HG02623 (cell line): ENCODE results near the gene RB1.
"Not testable (repeated sequence)": the region's sequence is repeated elsewhere in the genome, so short reads cannot be mapped to it uniquely, and the experiment has no call there.

ENCODE experiments used
- ATAC-seq: cut with Tn5 transposase; IDR thresholded peaks from one replicate; pipeline ENCODE4 v1.9.1; 2021; ENCODE audit warnings: moderate library complexity; ENCODE audit not compliant: unreplicated experiment

Gene RB1

DNA sequence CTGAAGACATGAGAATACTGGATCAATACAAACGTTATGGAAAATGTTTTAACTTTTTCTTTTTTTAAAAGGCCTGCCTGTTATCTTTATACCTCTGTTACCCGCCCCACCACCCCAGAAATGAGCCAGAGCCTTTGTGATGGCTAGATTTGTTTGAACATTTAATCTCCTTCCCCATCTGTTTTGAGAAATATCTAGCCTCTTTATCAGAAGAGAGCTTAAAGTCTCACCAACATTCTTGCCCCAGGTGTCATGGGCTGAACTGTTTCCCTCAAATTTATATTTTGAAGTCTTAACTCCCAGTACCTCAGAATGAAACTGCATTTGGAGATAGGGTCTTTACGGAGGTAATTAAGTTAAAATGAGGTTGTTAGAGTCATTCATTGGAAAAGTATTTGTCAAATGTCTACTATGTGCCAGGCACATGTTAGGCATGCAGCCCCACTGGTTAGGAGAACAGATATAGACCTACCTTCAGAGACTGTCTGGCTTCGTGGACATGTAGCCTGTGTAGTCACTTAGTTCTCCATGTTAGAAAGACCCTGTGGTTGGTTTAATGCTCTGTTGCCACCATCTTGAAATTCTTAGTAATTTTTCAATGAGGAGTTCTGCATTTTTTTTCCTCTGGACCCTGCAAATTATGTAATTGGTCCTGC, 6.3 kb upstream of the RB1 start:
- ATAC-seq: no peak

DNA sequence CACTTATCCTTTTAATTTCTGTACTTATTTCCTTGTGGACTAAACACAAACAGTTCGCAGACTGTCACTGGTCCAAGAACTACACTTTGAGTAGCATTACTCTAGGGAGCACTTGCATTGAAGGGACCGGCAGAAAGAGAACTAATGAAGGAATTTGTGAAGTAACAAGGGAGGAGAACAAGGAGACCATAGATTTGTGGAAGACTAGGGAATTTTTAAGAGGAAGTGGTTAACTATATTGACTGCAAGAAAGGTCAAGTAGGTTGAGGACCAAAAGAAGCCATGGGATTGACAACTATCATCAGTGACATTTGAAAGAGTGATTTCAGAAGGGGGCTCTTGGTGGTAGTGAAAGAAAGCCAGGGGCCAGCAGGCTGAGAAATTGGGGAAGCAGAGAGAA, 4.0 kb upstream of the RB1 start:
- no peak for ATAC-seq

GRCh38 chr13:48302871-48303358, 636 bp upstream of the RB1 start:
- ATAC-seq: no peak

- ATAC-seq: peak; percentile 59
Measured at GRCh38 chr13:48304143-48304876, 759 bp downstream of the RB1 start.

DNA sequence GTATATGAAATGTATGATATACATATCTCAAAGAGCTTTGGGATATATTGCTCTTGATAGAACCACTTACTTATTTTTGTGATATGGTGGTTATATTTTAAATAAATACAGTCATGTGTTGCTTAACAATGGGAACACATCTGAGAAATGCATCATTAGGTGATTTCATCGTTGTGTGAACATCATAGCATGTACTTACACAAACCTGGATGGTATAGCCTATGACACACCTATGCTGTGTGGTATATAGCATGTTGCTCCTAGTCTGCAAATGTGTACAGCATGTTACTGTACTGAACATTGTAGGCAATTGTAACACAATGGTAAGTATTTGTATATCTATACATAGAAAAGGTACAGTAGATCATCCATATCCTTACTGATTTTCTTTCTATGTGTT, 7.7 kb downstream of the RB1 start:
- ATAC-seq: no peak

- no peak for ATAC-seq
Measured at GRCh38 chr13:48315969-48316650, 12.6 kb downstream of the RB1 start.

- no peak for ATAC-seq
Measured at GRCh38 chr13:48316826-48317510, 13.4 kb downstream of the RB1 start.

DNA sequence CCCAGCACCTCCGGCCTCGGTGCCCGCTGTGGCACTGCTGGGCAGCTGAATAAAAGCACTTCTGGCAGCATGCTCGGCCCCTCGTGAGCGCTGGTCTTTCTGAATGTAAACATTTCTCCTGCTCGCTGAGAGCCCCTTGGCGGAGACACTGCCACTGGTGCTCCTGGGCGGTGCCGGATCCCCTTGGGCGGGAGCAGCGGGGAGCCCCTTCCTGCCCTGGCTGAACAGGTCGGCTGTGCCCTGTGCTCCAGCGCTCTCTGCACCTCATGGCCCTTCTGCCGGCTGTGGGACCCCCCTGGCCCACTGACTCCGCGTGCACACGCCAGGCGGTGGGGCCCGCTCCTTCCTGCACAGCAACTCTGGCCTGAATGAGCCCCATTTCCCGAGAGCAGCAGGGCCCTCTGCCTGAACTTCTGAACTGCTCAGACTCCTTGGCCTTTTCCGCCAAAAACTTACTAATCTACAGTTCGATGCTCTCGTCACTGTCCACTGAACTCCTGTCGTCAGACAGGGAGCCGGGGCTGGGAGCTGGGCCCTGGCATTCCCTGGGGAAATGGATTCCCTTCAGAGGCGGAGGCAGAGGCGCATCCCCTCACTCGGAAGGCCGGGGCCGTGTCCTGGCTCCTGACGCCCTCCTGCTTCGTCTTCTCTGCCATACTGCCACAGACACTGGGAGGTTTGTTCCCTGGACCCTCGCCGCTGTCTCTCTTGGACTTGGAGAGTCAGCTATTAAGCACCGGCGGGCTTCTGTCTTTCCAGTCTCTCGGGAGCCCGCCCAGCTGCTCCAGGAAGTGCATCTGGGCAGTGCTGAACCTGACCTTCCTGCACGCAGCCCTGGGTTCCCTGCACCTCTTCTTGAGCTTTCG, 14.2 kb downstream of the RB1 start:
- no peak for ATAC-seq

GRCh38 chr13:48318377-48318811, 14.8 kb downstream of the RB1 start:
- no peak for ATAC-seq

- ATAC-seq: no peak
Measured at GRCh38 chr13:48318821-48319511, 15.4 kb downstream of the RB1 start.

DNA sequence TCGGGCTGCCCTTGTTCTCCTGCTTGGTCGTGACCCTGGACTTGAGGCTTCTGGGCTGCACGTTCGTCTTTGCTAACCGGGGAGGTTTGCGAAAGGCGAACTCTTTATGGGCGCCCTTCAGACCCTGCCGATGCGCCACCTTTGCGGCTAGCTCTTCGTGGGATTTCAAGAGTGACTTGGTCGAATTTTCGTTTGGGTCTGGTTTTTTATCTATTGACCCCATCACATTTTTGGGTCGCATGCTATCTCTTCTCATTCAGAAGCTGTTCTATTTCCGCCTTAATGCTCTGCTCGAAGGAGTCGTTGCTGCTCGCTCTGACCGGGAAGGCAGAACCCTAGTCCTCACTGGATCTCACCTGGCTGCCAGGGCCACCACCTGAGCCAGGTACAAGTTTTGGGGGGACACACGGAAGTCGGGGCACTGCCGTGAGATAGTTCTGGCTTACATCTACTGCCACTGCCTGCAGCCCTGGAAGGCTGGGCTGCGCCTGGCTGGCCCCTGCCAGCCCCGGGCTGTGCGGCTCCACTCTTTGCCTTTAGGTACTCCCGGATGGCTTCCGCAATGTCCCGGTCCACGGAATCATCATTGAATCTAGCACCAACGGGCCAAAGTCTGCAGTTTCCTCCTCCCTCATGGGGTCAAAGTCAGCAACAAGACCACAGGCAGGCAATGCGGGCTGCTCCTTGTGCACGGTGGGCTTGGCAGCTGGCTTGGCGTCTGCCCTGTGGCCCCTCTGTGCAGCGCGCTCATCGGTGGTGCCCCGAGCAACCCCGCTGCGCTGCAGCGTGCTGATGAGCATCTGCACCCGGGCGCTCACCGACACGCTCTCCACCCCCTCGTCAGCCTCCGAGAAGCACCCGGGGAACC, 16.2 kb downstream of the RB1 start:
- no peak for ATAC-seq

- ATAC-seq: no peak
Measured at GRCh38 chr13:48320399-48320790, 16.8 kb downstream of the RB1 start.

DNA sequence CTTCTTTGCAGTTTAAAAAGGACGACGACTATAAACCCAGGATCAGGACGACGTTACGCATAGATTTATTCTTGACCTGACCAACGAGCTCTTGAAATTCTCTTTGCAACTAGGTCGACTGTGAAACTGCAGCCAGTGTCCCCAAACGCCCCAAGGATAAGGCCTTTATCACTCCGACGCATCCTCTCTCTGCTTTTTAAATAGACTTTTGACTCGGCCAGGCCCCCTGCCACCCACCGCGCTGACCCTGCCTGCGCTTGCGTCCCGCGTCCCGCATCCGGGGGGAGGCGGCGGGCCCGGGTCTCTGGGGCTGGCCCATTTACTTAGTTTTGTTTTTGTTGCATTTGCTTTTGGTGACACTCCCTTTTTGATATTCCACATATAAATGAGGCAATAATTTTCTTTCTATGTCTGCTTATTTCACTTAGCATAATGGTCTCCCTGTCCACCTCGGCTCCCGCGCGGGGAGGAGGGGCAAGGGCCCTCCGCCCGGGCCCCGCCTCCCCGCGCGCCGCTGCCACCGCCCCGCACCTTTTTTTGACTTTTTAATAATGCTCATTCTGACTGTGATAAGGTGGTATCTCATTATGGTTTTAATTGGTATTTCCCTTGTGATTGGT, 17.4 kb downstream of the RB1 start:
- ATAC-seq: no peak

GRCh38 chr13:48322294-48322693, 18.7 kb downstream of the RB1 start:
- no peak for ATAC-seq

DNA sequence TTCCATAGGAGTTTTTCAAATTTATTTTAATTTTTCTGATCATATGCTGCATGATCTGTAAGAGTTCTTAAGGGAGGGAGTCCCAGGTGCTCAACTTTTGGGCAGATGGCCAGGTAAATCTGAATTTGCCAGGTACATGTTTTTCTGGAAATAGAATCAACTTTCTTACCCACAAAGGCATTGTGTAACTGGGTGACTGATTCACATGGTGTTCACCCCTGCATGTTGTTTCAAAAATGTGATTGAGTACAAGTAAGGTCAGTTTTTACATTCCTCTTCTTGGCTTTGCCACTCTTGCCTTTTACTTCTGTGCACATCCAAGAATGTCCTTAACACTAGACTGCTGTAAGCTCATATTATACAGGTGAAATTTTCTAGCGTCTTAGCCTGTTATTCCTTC, 30.4 kb downstream of the RB1 start:
- no peak for ATAC-seq

DNA sequence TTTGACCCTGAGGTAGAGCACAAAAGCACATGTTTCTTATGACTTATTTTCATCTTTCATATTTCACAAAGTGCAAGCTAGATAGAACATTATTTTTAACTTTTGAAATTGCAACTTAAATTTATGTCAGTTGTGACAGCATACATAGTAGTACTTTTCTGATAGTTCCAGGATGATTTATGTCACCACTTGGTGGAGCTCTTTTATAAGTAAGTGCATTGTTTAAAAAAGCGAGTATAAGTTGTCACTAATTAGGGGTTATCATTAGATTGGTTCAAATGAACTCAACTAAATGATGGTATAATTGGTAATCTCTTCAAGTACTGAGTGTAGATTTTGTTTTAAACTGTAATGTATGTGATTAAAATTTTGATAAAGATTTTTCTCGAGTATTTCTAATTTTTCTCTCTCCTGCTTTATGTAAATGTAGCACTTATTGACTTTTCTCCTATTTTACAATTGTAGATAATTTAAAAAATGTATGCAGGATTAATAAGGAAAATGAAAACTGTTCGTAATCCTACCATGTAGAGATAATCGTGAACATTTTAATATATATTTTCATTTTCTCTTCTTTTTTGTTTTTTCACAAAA, 31.1 kb downstream of the RB1 start:
- ATAC-seq: no peak

GRCh38 chr13:48339198-48339597, 35.6 kb downstream of the RB1 start:
- ATAC-seq: not testable (repeated sequence)

DNA sequence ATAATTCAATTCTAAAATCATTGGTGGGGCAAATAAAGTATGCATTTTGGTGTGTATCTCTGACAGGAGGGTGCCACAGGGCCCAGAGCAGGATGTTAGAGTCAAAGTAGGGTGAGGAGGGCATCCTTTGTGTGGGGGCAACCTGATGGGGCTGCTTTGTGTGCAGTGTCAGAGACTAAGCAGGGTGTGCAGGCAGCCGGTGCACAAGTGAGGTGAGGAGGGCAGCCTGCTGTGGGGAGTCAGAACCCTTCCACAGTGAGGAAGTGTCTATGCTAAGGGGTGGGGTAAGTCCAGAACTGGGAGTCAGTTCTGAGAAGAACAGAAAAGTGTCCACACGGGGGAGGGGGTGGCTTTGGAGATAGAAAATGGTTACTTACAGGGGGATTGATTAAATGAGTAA, 40.7 kb downstream of the RB1 start:
- no peak for ATAC-seq
